Upper lobe of right lung (tissue), 1 donor: ENCODE results near the gene FBN1. TPM values are rescaled to one million over a fixed set of nuclear protein-coding genes. Genes with fewer than 3 reads are reported as not detected.

Source experiments
- ATAC-seq: fragments of 200-7000 bp; cut with Tn5 transposase; one replicate; pipeline ENCODE4 v1.9.1; 2020; ENCODE audit warnings: mild to moderate bottlenecking, moderate library complexity
- DNase-seq: peaks from one replicate; pipeline ENCODE4 v3.0.0-alpha.2; 2020
- H3K27ac ChIP-seq: fragments of 200-600 bp; one replicate; pipeline ENCODE4 v1.8.0; 2022
- H3K27me3 ChIP-seq: fragments of 200-600 bp; one replicate; pipeline ENCODE4 v1.8.0; 2022; ENCODE audit warnings: mild to moderate bottlenecking
- H3K36me3 ChIP-seq: fragments of 200-600 bp; one replicate; pipeline ENCODE4 v1.8.0; 2022
- H3K4me1 ChIP-seq: fragments of 200-600 bp; one replicate; pipeline ENCODE4 v1.8.0; 2022
- H3K4me3 ChIP-seq: fragments of 200-600 bp; one replicate; pipeline ENCODE4 v1.8.0; 2022; ENCODE audit warnings: mild to moderate bottlenecking
- H3K9me3 ChIP-seq: fragments of 200-600 bp; one replicate; pipeline ENCODE4 v1.8.0; 2022
- CTCF ChIP-seq: fragments of 200-600 bp; IDR thresholded peaks from one replicate; pipeline ENCODE4 v1.8.0; 2022; ENCODE audit warnings: antibody characterized with exemption
- intact Hi-C: fragments of 100-400 bp; cut with DNase I; formaldehyde crosslinking; loops from one replicate; pipeline ENCODE4 v1.11.0; 2022
- total RNA-seq: library from RNA; stranded (reverse); fragmentation: NEBNext Ultra II Directional; extraction: Animal tissue kit (Norgen Biotek cat#: 25700); gene quantifications from one replicate; pipeline ENCODE4 v1.2.1, GENCODE V29; 2021
- donor health status: DM: no; HTN: yes; CAD: no; lungs with severe emphysema.

The FBN1 gene
- total RNA-seq, 1 donor from 2014 or later, result 46.9 TPM

- Histone ChIP-seq H3K9me3 (no peaks in the 10 kb centered on the region), H3K27me3 (no peaks in the 10 kb centered on the region), H3K4me1 (peaks cover 7% of the 10 kb centered on the region), H3K27ac (no peak overlapping the region), H3K4me3 (no peak overlapping the region), H3K36me3 (no peaks in the 10 kb centered on the region)
- intact Hi-C loops, result no loop called here
- no peak for DNase-seq
- no peak for ATAC-seq
- TF ChIP-seq CTCF, result no peak
Observed at GRCh38 chr15:48622237-48622636, 23.3 kb downstream of the FBN1 start.

GRCh38 chr15:48619446-48619845, 26.1 kb downstream of the FBN1 start:
- ATAC-seq (no peak), DNase-seq (no peak)
- TF ChIP-seq CTCF, result no peak
- Histone ChIP-seq H3K27me3 (no peaks in the 10 kb centered on the region), H3K4me1 (peaks cover 7% of the 10 kb centered on the region), H3K36me3 (no peaks in the 10 kb centered on the region), H3K4me3 (no peak overlapping the region), H3K27ac (no peak overlapping the region), H3K9me3 (no peaks in the 10 kb centered on the region)
- intact Hi-C loops, result no loop called here

GRCh38 chr15:48617619-48618018, 27.9 kb downstream of the FBN1 start:
- intact Hi-C loops, result no loop called here

GRCh38 chr15:48616216-48616615, 29.3 kb downstream of the FBN1 start:
- TF ChIP-seq CTCF, result no peak
- Histone ChIP-seq H3K27me3 (no peaks in the 10 kb centered on the region), H3K9me3 (no peaks in the 10 kb centered on the region), H3K36me3 (no peaks in the 10 kb centered on the region), H3K27ac (no peak overlapping the region), H3K4me3 (no peak overlapping the region), H3K4me1 (peaks cover 7% of the 10 kb centered on the region)
- ATAC-seq (no peak), DNase-seq (no peak)
- intact Hi-C loops, result no loop called here

More at GRCh38 chr15:48617619-48618018, 27.9 kb downstream of the FBN1 start:
- Histone ChIP-seq H3K9me3 (no peaks in the 10 kb centered on the region), H3K36me3 (no peaks in the 10 kb centered on the region), H3K4me1 (peaks cover 7% of the 10 kb centered on the region), H3K4me3 (no peak overlapping the region), H3K27me3 (no peaks in the 10 kb centered on the region), H3K27ac (peak overlapping the region; percentile 4)
- DNase-seq (no peak), ATAC-seq (peak; percentile 87)
- no peak for TF ChIP-seq CTCF

- Histone ChIP-seq H3K36me3 (peaks cover 9% of the 10 kb centered on the region), H3K27me3 (no peaks in the 10 kb centered on the region), H3K27ac (no peak overlapping the region), H3K4me3 (no peak overlapping the region), H3K9me3 (no peaks in the 10 kb centered on the region), H3K4me1 (peaks cover 7% of the 10 kb centered on the region)
- DNase-seq (no peak), ATAC-seq (no peak)
- intact Hi-C loops, result no loop called here
- no peak for TF ChIP-seq CTCF
Observed at GRCh38 chr15:48614051-48614450, 31.5 kb downstream of the FBN1 start.

- no peak overlapping the region for H3K4me3 ChIP-seq
- intact Hi-C loops, result no loop called here
- no peak for TF ChIP-seq CTCF
Observed at GRCh38 chr15:48609486-48609885, 36.0 kb downstream of the FBN1 start.

More at GRCh38 chr15:48609486-48609885, 36.0 kb downstream of the FBN1 start:
- no peak for DNase-seq
- no peak for ATAC-seq
- no peak overlapping the region for H3K27ac ChIP-seq
- H3K9me3 ChIP-seq, result no peaks in the 10 kb centered on the region
- H3K4me1 ChIP-seq, result no peaks in the 10 kb centered on the region
- no peaks in the 10 kb centered on the region for H3K27me3 ChIP-seq
- peaks cover 10% of the 10 kb centered on the region for H3K36me3 ChIP-seq
